ENCODE results near the gene CBFB. TPM values are rescaled to one million over a fixed set of nuclear protein-coding genes. Genes with fewer than 3 reads are reported as not detected.

CBFB gene
- total and polyA plus RNA-seq, 2 of the 13 experiments (the other 11 are each of a cell fraction or from before 2014, with no cell fraction given): 22.1 to 70.8 TPM

DNA sequence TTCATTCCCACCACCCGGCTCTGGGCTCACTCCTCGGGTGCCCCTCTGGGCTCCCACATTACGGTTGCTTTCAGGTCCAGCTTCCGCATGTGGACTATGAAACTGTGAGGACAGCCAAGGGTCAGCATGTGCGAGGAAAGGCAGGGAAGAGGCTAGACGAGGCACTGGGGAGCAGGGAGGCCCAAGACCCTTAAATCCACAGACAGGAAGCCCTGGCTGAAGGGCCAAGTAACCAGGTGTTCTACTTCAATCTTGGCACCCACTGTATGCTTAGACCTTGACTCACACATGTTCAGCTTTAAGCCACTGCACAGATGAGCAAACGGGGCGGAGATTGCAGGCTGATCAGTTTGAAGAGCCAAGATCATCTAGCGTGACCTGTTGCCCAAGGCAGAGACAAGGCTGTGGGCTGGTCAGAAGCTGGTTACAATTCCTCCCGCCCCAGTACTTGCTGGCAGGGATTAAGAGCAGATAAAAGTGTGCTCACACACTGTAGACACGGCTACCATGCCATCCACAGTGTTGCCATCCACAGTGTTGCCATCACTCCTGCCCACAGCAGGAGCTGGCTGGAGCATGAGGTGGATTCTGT, 40.7 kb upstream of the CBFB start, which contains the start of gene CES4A (continued):
- TF ChIP-seq, protein P1, sequence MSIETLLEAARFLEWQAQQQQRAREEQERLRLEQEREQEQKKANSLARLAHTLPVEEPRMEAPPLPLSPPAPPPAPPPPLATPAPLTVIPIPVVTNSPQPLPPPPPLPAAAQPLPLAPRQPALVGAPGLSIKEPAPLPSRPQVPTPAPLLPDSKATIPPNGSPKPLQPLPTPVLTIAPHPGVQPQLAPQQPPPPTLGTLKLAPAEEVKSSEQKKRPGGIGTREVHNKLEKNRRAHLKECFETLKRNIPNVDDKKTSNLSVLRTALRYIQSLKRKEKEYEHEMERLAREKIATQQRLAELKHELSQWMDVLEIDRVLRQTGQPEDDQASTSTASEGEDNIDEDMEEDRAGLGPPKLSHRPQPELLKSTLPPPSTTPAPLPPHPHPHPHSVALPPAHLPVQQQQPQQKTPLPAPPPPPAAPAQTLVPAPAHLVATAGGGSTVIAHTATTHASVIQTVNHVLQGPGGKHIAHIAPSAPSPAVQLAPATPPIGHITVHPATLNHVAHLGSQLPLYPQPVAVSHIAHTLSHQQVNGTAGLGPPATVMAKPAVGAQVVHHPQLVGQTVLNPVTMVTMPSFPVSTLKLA (IDR thresholded peaks at IDR 0.05): no peak
- TF ChIP-seq SOX13 (IDR thresholded peaks at IDR 0.05): no peak
- peak in 1 of 2 experiments; percentile 13; a peak in 1 of 4 replicates for TF ChIP-seq SOX13 (CRISPR knock-in tag; conservative IDR thresholded peaks at IDR 0.05 in 1 of 2, IDR thresholded peaks at IDR 0.05 in 1 of 2)
- no peak for TF ChIP-seq ZNF496 (CRISPR knock-in tag; IDR thresholded peaks at IDR 0.05; ENCODE audit: insufficient replicate concordance)
- no peak for TF ChIP-seq ZNF3 (CRISPR knock-in tag; IDR thresholded peaks at IDR 0.05)
- 0 out of 2 replicates have a peak, but pooled peaks have one; percentile 17 for TF ChIP-seq POGK (CRISPR knock-in tag; conservative IDR thresholded peaks at IDR 0.05)
- TF ChIP-seq PHF21A (CRISPR knock-in tag; IDR thresholded peaks at IDR 0.05): 0 out of 2 replicates have a peak, but pooled peaks have one; percentile 36
- TF ChIP-seq ZNF605 (CRISPR knock-in tag; IDR thresholded peaks at IDR 0.05): peak; percentile 55; the same call in 1 of the 2 replicates
- TF ChIP-seq, protein P2, sequence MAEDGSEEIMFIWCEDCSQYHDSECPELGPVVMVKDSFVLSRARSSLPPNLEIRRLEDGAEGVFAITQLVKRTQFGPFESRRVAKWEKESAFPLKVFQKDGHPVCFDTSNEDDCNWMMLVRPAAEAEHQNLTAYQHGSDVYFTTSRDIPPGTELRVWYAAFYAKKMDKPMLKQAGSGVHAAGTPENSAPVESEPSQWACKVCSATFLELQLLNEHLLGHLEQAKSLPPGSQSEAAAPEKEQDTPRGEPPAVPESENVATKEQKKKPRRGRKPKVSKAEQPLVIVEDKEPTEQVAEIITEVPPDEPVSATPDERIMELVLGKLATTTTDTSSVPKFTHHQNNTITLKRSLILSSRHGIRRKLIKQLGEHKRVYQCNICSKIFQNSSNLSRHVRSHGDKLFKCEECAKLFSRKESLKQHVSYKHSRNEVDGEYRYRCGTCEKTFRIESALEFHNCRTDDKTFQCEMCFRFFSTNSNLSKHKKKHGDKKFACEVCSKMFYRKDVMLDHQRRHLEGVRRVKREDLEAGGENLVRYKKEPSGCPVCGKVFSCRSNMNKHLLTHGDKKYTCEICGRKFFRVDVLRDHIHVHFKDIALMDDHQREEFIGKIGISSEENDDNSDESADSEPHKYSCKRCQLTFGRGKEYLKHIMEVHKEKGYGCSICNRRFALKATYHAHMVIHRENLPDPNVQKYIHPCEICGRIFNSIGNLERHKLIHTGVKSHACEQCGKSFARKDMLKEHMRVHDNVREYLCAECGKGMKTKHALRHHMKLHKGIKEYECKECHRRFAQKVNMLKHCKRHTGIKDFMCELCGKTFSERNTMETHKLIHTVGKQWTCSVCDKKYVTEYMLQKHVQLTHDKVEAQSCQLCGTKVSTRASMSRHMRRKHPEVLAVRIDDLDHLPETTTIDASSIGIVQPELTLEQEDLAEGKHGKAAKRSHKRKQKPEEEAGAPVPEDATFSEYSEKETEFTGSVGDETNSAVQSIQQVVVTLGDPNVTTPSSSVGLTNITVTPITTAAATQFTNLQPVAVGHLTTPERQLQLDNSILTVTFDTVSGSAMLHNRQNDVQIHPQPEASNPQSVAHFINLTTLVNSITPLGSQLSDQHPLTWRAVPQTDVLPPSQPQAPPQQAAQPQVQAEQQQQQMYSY (CRISPR knock-in tag; IDR thresholded peaks at IDR 0.05): no peak
- TF ChIP-seq ZNF33B (CRISPR knock-in tag; IDR thresholded peaks at IDR 0.05): 0 out of 2 replicates have a peak, but pooled peaks have one; percentile 55
- TF ChIP-seq ZNF230 (CRISPR knock-in tag; IDR thresholded peaks at IDR 0.05): no peak
- no peak; the same call in 1 of the 2 replicates for TF ChIP-seq MYC (CRISPR knock-in tag; IDR thresholded peaks at IDR 0.05; ENCODE audit: borderline replicate concordance)
- no peak for TF ChIP-seq CREB1 (IDR thresholded peaks at IDR 0.05)
- TF ChIP-seq CREB1 (CRISPR knock-in tag; IDR thresholded peaks at IDR 0.05): no peak
- TF ChIP-seq ZSCAN25 (CRISPR knock-in tag; IDR thresholded peaks at IDR 0.05): peak; percentile 65; the same call in 1 of the 2 replicates
- no peak for TF ChIP-seq ZBTB49 (CRISPR knock-in tag; IDR thresholded peaks at IDR 0.05; ENCODE audit: borderline replicate concordance)
- TF ChIP-seq MTF2 (CRISPR knock-in tag; IDR thresholded peaks at IDR 0.05; ENCODE audit: borderline replicate concordance): 0 out of 2 replicates have a peak, but pooled peaks have one; percentile 35
- TF ChIP-seq ATF1 (CRISPR knock-in tag; IDR thresholded peaks at IDR 0.05): no peak
- no peak for TF ChIP-seq MEF2D (CRISPR knock-in tag; IDR thresholded peaks at IDR 0.05)
- TF ChIP-seq THYN1 (CRISPR knock-in tag; IDR thresholded peaks at IDR 0.05; ENCODE audit: borderline replicate concordance, low read depth): no peak
- no peak for TF ChIP-seq REPIN1 (CRISPR knock-in tag; IDR thresholded peaks at IDR 0.05; ENCODE audit: borderline replicate concordance, low read depth)
